Stimulated activated CD4-positive, alpha-beta T cell treated with anti-CD3 and anti-CD28 coated beads, Interleukin-4, amount 100 ng/mL, for 24 hours (primary cell): ENCODE results near the gene PRXL2B.
A peak's percentile ranks its signal among the peaks of the same experiment; 100 is the strongest.
"Not testable (repeated sequence)": the region's sequence is repeated elsewhere in the genome, so short reads cannot be mapped to it uniquely, and the experiment has no call there.

Experiments
- DNase-seq: peaks from one replicate; pipeline ENCODE4 v3.0.0-alpha.2; 2020

PRXL2B gene

DNA sequence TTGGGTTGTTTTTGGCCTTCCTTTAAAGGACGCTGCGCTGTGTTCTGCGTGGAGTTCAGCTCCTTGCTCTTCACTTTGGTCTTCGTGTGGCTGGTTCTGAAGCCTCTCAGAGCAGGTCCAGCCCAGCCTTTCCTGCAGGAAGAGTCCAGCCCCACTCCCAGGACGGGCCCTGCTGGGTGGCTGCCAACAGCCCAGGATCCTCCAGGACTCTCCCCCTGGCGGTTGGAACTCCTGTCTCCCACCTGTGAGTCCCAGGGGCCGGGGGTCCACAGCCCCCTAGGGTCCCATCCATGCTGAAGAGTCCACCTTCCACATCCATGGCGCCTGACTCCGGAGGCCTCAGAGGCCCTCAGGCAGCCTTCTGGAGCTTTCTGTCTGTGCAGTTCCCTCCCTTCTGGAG, 35.0 kb upstream of the PRXL2B start:
- not testable (repeated sequence) for DNase-seq

DNA sequence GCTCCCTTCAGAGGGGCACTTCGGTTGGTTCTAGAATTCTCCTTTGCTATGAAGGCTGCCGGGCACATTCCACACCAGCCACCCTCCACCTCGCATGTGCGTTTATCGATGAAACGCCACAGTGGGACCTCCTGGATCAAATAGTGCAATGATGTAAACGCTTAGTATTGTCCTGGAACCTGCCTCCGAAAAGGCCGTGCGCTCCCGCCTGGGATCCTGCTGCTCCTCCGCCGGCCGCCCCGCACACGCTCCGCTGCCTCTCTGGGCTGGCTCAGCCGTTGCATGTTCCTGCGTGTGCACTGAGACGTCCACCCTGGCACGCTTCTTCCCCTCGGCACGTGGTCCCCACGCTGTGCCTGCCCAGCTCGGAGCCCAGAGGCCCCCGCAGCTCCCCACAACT, 34.4 kb upstream of the PRXL2B start:
- no peak for DNase-seq

DNA sequence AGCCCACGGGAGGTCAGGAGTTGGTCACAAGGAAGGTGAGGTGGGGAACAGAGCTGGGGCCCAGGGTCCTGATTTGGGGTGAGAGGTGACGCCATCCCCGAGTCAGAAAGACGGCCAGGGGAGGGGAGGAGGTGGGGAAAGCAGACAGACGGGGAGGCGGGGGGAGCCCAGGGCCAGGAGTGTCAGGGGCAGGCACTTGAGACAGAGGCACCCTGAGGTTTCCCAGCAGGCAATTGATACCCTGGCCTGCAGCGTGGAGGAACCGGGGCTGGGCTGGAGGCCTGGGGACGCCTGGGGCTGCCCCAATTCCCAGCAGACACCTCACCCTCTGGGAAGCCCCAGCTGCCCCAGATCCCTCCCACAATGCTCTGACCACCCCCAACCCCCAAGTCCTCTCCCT, 33.5 kb upstream of the PRXL2B start:
- DNase-seq: not testable (repeated sequence)

DNA sequence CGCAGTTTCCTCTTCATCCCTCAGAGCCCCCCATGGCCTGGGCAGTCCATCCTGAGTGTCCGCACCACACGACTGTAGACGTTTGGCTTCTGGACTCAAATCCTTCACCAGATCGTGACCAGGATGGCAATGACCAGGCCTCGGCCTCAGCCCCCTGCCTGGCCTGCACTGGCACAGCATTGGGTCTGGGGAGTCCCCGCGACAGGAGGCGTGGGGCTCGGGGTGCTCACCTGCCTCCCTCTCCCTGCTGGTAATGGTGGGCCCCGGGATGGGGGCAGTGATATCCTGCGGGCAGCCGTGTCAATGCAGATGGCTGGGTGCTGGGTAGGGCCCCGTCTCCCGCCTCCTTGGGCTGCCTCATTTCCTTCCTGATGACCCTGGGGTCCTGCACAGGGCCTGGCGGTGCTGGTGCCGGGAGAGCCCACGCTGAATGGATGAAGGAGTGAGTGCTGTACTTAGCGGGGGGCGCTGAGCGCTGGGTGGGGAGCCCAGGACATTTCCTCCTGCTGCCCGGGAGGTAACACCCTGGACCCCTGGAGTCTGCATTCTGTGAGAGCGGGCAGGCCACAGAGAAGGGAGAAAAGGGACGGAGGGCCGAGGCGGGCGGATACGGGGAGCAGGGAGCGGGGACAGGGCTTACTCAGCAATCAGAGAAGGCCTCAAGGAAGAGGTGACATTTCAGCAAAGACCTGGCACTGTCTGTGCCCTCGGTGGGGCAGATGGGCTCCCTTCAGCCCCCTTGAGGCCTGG, 32.5 kb upstream of the PRXL2B start:
- DNase-seq: no peak

DNA sequence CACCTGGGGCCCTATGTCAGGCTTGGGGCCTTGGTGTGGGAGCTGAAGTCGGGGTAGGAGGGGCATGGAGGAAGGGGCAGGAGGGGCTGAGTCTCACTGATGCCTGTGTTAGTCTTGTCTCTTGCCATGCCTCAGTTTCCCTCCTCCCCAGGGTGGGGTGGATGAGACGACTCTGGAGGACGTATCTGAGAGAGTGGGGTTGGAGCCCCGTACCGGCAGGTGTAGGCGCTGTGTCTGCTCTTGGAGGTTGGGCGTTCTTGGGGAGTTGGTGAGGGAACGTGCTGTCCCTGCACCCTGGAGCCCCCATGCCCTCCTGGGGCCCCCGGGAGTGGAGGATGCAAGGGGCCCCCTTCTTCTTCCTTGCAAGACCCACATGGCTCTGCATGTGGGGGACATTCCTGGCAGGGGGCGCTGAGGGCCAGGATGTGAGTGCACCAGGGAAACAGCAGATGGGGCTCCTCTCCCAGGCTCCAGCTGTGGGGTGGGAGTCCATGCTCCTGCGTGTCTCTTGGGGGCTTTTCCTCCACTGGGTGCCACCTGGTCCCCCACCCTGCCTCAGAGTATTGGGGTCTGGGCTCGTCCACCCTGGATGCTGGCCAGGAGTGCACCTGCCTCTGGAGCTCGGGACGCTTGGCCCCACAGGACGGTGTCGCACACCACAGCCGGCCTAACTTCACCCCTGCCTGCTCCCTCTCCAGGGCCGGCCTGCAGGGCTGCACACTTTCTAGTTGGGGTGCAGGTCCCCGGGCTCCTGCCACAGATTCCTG, 31.8 kb upstream of the PRXL2B start:
- DNase-seq: peak; percentile 52

DNA sequence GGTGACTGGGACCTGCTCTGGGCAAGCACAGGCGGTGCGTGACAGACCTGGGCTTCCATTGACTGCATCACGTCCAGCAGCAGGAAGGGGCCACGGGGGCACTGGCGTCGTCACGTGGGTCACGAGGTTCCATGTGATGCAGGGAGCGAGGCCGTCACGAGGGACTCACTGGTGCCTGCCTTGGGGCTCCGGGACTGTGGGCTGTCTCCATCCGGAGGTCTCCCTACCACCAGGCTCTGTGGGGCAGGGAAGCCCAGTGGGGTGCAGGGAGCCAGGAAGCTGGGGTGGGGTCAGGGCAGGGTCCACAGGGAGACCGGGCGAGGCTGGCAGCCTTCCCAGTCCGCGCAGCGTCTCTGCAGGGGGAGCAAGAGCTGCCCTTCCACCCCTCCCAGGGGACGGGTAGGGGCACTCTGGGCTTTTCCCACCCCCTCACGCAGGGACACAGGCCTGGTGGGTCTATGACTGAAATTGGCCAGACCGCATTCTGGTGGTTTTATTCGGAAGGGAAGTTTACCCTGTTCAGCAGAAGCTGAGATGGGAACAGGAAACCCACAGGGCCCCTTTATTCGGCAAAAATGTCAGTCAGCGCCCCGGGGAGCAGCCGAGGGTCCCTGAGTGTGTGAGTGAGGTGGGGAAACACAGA, 30.8 kb upstream of the PRXL2B start:
- DNase-seq: peak; percentile 78

DNA sequence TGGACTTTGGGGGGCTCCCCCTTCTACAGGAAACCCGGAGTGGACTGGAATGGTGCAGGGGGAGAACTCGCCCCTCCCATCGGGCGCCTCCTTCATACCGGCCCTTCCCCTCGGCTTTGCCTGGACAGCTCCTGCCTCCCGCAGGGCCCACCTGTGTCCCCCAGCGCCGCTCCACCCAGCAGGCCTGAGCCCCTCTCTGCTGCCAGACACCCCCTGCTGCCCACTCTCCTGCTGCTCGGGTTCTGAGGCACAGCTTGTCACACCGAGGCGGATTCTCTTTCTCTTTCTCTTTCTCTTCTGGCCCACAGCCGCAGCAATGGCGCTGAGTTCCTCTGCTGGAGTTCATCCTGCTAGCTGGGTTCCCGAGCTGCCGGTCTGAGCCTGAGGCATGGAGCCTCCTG, 30.3 kb upstream of the PRXL2B start, which contains the start of gene TNFRSF14:
TSS of gene TNFRSF14 (plus strand) at position 95 of the 401 bp plus-strand sequence. CDS start at position 389, 294 bp downstream.
- DNase-seq: peak; percentile 78

DNA sequence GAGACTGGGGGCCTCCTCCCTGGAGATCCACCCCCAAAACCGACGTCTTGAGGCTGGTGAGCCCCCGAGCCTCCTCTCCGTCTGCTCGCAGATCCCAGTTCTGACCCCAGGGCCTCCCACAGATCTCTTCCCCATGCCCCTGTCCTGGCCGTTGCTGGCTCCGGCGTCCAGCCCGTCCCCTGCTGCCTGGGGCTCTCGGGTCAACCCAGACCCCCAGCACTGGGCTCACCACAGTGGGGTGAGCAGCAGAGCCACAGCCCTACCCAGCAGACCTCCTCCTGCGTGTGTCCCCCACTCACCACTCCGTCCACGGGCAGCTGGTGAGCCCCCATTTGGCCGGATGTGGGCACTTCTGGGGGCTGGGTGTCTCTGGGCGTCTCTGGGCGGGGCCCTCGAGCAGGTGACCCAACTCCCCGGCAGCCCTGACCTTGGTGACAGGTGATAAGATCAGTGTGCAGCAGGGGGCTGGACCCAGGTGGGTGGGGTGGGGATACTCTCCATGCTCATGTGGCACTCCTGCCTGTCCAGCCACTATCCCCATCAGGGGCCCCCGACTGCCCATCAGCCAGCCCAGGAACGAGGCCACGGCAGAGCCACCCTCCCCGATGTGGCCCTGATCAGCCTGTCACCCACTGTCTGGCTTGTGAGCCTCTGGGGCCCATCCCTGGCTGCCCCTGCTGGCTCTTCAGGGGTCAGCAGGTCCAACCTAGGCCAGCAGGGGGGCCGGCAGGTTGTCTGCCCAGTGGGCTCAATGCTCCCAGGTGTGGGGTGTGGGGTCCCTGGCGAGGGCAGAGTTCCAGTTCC, 29.7 kb upstream of the PRXL2B start:
- DNase-seq: peak; percentile 31

DNA sequence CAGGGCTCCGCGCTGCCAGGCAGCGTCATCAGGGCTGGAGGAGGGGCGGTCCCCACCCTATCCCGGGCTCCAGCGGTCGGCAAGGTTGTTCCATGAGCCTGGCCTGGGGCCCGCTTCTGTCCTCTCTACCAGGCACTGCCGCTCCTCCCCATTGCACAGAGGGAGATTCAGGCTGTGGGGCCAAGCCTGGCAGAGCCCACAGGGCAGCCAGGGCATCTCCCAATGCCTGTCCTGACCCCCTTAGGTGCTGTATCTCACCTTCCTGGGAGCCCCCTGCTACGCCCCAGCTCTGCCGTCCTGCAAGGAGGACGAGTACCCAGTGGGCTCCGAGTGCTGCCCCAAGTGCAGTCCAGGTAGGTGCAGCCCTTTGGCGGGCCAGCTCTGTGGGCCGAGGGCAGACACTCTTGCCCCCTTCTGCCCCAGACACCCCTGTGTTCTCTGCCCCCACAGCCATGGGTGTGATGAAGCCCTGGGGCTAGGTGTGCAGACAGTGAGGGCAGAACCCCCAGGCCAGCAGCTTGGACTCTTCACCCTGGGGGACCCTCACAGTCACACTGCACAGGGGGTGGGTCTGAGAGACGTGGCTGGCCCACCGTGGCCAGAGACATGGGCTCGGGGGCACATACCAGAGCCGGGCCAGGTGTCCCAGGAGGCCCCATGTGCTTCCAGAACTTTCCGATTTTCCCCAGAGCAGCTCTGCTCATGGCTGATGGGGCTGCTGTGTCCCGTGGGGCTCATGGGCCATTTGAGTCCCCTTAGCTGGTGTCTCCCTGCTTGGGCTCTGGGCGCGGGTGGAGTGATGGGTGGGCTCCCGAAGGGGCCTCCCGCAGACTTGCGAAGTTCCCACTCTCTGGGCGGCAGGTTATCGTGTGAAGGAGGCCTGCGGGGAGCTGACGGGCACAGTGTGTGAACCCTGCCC, 28.8 kb upstream of the PRXL2B start:
- no peak for DNase-seq

DNA sequence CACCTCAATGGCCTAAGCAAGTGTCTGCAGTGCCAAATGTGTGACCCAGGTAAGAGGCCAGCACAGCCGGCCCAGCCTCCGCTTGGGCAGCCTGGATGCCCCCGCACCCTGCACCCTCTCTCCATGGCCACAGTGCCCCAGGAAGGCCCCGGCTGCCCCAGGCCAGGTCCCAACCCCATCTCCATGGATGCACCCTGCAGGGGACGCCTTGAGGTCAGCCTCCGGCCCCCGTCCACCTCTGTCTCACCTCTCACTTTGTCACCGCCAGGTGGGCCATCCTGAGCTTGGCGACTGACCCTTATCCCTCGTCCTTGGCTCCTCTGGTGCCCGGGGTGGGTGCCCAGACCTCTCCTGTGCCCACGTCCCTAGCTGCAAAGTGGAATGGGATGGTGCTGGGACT, 28.2 kb upstream of the PRXL2B start:
- no peak for DNase-seq

DNA sequence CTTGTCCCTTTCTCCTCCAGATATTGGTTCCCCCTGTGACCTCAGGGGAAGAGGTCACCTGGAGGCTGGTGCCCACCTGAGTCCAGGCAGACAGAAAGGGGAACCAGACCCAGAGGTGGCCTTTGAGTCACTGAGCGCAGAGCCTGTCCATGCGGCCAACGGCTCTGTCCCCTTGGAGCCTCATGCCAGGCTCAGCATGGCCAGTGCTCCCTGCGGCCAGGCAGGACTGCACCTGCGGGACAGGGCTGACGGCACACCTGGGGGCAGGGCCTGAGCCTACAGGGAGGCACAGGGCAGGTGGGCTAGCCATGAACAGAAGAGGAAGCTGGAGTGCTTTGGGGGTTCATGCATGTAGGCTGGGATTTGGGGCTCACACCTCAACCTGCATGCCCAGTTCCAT, 27.7 kb upstream of the PRXL2B start:
- DNase-seq: no peak

DNA sequence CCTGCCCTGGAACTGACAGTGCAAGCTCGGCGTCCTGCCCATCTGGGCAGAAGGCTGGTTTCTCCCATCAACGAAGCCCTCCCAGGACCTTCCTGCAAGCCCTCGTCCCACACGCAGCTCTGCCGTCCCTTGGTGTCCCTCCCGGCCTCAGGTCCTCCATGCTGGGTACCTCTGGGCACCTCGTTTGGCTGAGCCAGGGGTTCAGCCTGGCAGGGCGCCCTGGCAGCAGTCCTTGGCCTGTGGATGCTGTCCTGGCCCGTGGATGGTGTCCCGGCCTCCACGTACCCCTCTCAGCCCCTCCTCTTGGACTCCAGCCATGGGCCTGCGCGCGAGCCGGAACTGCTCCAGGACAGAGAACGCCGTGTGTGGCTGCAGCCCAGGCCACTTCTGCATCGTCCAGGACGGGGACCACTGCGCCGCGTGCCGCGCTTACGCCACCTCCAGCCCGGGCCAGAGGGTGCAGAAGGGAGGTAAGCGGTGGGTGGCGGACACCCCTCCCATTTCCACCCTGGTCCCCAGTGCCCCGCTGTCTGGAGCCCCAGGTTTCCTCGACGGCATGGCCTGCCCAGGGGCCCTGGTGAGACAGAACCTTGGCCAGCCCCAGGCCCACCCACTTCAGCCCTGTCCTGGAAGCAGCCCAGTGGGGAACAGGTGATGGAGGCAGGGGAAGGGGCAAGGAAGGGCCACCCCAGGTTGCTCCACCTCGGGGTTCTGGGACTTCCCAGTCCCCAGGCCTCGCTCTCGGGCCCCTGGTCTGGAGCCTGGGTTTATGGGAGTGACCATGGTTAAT, 26.9 kb upstream of the PRXL2B start:
- DNase-seq: no peak

DNA sequence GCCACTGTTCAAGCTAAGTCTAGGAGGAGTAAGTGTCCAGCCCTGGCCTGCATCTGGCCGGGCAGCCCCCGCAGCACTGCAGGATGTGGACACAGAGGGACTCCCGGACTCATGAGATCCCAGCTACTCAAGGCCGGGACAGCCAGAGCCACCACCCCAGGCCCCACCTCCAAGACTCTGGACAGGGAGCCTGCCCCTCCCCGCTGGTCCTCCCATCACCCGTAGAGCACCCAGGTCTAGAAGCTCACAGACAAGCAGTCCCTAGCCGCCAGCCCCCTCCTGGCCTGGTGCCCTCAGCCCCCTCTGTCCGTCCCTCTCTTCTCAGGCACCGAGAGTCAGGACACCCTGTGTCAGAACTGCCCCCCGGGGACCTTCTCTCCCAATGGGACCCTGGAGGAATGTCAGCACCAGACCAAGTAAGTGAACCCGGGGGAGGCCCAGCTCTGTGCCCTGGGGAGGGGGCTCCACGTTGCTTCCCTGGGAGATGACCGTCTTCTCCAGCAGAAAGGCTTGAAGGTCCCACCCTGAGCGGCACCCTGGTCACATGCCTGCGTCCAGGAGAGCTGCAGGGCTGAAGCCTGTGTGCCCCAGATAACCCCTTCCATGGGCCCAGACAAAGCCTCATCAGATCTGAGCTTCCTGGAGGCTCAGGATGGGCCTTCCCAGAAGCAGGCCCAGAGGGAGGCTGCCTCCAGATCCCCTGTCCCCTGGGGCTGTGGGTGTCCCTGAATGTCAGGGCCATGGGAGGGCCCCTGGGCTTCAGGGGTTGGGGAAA, 26.1 kb upstream of the PRXL2B start:
- no peak for DNase-seq

DNA sequence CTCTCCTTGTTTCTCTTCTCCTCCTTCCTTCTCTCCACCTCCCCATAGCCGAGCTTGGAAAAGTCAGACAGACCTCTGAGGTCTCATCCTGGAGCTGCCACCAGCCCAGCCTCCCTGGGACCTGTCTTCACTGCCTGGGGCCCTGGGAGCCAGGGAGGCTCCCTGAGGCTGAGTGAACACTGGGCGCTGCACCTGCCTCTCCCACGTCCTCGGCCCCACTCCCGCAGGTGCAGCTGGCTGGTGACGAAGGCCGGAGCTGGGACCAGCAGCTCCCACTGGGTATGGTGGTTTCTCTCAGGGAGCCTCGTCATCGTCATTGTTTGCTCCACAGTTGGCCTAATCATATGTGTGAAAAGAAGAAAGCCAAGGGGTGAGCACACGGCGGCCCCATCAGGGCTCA, 25.1 kb upstream of the PRXL2B start:
- DNase-seq: no peak

DNA sequence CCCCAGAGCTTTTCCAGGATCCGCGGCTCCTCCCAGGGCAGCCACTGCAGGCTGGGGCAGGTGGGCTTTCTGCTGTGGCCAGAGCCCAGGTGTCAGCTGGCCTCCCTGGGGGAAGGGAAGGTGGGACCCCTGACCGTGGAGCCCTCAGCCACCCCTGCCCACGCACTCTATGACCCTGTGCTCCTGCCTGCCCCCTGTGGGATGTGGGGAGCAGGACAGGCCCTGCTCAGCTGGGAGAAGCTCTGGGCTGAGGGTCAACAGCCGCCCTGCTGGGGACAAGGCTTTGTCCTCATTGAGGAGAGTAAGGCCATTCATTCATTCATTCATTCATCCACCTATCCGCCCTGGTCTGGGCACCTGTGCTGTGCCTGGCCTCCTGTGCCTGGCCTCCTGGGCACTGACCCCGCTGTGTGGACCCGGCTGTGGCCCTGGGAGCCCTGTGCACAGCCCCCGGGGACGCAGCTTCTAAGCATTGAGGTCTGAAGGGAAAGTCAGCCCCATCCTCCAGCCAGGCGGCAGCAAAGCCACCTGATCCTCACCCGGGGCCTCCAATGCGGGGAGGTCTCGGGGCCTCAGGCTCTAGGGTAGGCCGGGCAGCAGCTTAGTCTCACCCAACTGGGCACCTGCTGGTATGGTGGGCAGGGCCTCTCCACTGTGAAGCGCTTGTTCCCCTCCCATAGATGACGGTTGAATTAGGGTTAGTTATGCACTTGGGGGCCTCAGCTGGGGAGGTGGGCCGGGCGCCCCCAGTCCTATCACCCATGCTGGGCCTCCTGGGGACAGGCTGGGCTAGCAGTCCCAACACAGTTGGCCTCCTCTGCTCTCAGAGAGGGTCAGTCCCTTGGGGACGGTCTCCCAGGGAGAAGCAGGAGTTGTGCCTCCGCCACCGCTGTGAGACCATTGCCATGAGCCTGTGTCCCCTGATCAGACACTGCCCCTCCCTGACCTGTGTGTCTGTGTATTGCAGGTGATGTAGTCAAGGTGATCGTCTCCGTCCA, 24.4 kb upstream of the PRXL2B start:
- DNase-seq: no peak

DNA sequence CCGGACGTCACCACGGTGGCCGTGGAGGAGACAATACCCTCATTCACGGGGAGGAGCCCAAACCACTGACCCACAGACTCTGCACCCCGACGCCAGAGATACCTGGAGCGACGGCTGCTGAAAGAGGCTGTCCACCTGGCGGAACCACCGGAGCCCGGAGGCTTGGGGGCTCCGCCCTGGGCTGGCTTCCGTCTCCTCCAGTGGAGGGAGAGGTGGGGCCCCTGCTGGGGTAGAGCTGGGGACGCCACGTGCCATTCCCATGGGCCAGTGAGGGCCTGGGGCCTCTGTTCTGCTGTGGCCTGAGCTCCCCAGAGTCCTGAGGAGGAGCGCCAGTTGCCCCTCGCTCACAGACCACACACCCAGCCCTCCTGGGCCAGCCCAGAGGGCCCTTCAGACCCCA, 23.4 kb upstream of the PRXL2B start:
- no peak for DNase-seq

DNA sequence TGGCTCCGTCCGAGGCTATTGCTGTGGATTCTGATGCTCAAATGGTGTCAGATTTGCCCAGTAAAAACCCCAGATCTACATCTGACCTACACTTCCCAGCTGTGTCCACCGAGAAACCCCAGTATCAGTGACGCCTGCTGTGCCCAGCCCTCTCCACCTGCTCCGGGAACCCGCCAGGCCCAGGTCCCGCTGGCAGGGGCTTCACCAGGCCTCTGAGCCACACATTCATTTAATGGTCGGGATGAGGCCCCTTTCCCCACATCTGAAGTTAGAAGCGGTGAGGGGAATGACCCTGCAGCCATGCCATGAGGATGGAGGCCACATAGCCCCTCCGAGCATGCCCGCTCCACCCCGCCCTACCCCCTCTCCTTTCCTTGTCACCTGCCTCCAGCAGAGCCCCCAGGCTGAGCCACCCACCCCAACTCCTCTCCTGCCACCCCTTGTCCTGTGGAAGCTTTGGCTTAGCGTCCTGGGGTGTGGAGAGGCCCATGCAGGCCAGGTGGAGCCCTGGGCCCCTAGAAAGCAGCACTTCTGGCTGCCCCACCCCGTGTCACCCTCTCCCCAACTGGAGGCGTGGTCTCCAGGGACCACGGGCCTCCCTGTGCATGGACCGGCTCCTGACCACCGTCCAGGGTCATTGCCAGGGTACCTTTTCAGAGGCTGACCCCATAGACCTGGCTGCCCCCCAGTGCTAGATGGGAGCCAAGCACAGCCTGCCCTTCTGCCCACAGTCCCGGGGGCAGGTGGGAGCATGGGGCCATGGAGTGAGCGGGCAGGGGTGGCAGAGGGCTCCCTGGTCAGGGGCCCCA, 22.4 kb upstream of the PRXL2B start:
- no peak for DNase-seq

DNA sequence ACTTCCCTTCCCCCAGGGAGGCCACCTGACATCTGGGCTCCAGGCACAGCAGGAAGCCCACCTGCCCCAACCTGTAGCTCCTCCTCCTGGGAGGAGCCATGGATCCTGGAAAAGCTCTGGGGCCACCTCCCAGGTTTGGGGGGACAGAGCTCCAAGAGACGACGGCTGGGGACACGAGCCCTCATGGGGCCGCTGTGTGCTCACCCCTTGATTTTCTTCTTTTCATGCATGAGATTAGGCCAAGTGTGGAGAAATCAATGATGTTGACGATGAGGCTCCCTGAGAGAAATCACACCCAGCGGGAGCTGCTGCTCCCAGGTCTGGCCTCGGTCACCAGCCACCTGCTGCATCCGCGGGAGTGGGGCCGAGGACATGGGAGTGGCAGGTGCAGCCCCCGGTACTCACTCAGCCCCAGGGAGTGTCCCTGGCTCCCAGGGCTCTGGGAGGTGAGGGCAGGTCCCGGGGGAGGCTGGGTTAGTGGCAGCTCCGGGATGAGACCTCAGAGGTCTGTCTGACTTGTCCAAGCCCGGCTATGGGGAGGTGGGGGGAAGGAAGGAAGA, 21.7 kb upstream of the PRXL2B start:
- DNase-seq: no peak
